ENCODE results near the gene LTN1. TPM values are rescaled to one million over a fixed set of nuclear protein-coding genes. Genes with fewer than 3 reads are reported as not detected.
"Not testable (repeated sequence)": the region's sequence is repeated elsewhere in the genome, so short reads cannot be mapped to it uniquely, and the experiment has no call there.

LTN1 gene
- total RNA-seq, 1 donor from 2014 or later, result 22.0 TPM

DNA sequence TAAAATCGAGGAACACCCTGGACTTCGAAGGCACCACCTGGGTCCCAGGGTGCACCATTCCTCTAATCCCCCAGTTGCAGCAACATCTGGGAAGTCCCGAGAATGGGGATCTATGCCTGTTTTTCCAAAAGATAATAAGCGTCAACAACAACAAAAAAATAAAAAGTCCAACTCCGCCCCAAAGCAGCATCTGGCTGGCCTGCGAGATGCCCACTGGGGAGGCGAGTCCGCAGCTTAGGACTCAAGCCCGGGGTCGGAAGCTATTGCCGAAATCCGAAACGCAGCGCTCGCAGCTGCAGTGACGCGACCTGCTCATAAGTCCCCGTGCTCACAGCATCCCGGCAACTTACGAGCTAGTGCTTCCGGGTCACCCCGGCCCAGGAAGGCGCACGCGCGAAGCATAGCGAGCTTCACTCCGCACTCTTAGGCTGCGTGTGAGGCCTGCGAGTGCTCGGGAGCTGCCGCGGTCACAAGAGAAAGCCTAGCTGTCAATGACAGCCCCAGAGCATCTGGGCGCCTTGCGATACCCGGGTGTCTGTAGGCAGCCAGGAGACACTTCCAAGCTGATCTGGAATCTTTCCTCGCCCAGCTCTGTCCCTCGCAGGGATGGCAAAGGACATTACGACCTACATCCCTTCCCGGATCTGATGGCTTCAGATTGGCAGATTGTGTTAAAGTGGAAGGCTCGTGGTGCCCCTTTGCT lies 9.9 kb upstream of the LTN1 start:
- DNase-seq (ENCODE audit: low spot score), result peak; percentile 98
- H3K36me3 Mint-ChIP-seq (ENCODE audit: low read depth), result no peaks in the 10 kb centered on the region
- no peaks in the 10 kb centered on the region for H3K9me3 Mint-ChIP-seq (ENCODE audit: low read depth)
- TF ChIP-seq, protein P1, sequence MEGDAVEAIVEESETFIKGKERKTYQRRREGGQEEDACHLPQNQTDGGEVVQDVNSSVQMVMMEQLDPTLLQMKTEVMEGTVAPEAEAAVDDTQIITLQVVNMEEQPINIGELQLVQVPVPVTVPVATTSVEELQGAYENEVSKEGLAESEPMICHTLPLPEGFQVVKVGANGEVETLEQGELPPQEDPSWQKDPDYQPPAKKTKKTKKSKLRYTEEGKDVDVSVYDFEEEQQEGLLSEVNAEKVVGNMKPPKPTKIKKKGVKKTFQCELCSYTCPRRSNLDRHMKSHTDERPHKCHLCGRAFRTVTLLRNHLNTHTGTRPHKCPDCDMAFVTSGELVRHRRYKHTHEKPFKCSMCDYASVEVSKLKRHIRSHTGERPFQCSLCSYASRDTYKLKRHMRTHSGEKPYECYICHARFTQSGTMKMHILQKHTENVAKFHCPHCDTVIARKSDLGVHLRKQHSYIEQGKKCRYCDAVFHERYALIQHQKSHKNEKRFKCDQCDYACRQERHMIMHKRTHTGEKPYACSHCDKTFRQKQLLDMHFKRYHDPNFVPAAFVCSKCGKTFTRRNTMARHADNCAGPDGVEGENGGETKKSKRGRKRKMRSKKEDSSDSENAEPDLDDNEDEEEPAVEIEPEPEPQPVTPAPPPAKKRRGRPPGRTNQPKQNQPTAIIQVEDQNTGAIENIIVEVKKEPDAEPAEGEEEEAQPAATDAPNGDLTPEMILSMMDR (IDR thresholded peaks at IDR 0.05), result no peak
- H3K27ac Mint-ChIP-seq (ENCODE audit: unreplicated experiment), result peak overlapping the region; percentile 97
- peak overlapping the region; percentile 87 for H3K4me3 Mint-ChIP-seq (ENCODE audit: unreplicated experiment)
- peaks cover 9% of the 10 kb centered on the region for H3K4me1 Mint-ChIP-seq (ENCODE audit: low read depth)
- H3K27me3 Mint-ChIP-seq (ENCODE audit: low read depth), result no peaks in the 10 kb centered on the region

DNA sequence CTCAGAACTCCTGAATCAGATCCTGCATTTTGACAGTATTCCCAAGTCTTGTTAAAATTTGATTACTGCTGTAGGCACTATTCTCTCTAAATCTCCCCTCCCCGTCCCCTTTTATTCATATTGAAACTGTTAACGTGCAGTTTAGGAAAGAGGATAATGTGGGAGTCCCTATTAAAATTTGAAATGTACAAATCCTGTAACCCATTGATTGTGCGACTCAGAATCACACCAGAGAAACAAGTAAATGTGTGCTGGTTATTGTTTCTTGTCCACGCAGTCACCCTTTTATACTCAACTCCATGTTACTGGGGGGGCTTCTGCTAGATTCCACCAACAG lies 584 bp upstream of the LTN1 start:
- Mint-ChIP-seq H3K9me3 (ENCODE audit: low read depth) (no peaks in the 10 kb centered on the region), H3K27me3 (ENCODE audit: low read depth) (no peaks in the 10 kb centered on the region), H3K4me3 (ENCODE audit: unreplicated experiment) (peak overlapping the region; percentile 89), H3K27ac (ENCODE audit: unreplicated experiment) (peak overlapping the region; percentile 99), H3K36me3 (ENCODE audit: low read depth) (peaks cover 5% of the 10 kb centered on the region), H3K4me1 (ENCODE audit: low read depth) (peaks cover 22% of the 10 kb centered on the region)
- DNase-seq (ENCODE audit: low spot score), result no peak
- TF ChIP-seq, protein P1 (IDR thresholded peaks at IDR 0.05), result no peak

DNA sequence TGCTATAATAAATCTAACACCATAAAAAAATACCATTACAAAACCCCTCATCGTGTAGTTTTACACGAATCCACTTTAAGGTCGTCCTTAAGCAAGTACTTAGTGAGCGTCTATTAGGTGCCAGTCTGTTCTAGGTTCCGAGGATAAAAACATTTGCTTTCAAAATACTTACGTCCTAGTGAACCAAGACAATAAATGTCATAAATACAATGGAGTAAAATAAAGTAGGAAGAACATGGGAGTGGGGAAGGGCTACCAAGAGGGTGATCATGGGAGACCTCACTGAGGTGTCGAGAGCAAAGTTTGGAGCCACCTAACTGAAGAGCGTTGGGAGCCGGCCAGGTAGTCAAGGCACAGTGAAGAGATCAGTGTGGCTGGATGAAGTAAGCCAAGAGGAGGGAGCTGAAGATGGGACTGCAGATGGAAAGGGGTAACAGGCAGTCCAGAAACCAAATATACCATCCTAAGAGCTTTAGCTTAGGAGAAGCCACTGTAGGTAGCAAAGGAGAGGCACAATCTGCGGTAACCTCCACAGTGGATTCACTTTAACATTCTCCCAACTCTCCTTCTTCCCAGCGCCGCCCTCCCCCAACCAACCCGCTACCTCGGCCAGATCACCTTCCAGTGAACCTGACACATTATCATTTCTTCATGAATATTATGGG lies 684 bp downstream of the LTN1 start:
- Mint-ChIP-seq H3K4me1 (ENCODE audit: low read depth) (peaks cover 24% of the 10 kb centered on the region), H3K27me3 (ENCODE audit: low read depth) (no peaks in the 10 kb centered on the region), H3K36me3 (ENCODE audit: low read depth) (peaks cover 5% of the 10 kb centered on the region), H3K9me3 (ENCODE audit: low read depth) (no peaks in the 10 kb centered on the region), H3K4me3 (ENCODE audit: unreplicated experiment) (peak overlapping the region; percentile 89), H3K27ac (ENCODE audit: unreplicated experiment) (peak overlapping the region; percentile 99)
- TF ChIP-seq, protein P1 (IDR thresholded peaks at IDR 0.05), result no peak
- DNase-seq (ENCODE audit: low spot score), result no peak

DNA sequence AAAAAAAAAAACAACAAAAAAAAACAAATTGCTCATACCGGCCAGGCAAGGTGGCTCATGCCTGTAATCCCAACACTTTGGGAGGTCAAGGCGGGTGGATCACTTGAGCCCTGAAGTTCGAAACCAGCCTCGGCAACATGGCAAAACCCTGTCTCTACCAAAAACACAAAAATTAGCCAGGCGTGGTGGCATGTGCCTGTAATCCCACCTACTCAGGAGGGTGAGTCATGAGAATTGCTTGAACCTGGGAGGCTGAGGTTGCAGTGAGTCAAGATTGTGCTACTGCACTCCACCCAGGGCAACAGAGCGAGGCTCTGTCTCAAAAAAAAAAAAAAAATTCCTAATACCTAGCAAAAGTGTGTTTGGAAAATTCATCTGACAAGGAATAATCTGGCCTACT lies 4.5 kb downstream of the LTN1 start:
- DNase-seq (ENCODE audit: low spot score); H3K27ac Mint-ChIP-seq (ENCODE audit: unreplicated experiment); H3K4me3 Mint-ChIP-seq (ENCODE audit: unreplicated experiment); H3K27me3 Mint-ChIP-seq (ENCODE audit: low read depth); H3K9me3 Mint-ChIP-seq (ENCODE audit: low read depth): not testable (repeated sequence)
- H3K36me3 Mint-ChIP-seq (ENCODE audit: low read depth), result peaks cover 11% of the 10 kb centered on the region
- H3K4me1 Mint-ChIP-seq (ENCODE audit: low read depth), result peaks cover 23% of the 10 kb centered on the region

DNA sequence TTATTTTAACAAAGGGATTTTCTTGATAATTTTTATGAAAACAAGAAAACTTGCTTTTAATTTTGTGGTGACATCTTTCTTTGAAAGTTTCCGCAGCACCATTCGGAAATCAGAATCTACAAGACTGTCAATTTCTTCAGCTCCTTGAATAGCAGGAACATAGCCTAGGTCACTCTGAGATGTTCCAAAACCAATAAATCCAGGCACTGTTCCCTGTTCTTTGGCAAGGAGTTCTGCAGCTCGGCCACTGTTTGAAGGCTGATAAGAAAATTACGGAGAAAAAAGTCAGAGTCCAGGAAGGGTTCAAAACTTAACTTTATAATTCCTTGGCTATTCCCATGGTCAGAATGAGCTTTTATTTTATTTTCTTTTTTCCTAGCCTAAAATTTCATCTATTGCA lies 6.0 kb downstream of the LTN1 start:
- H3K36me3 Mint-ChIP-seq (ENCODE audit: low read depth), result peaks cover 14% of the 10 kb centered on the region
- H3K9me3 Mint-ChIP-seq (ENCODE audit: low read depth), result no peaks in the 10 kb centered on the region
- no peak overlapping the region for H3K27ac Mint-ChIP-seq (ENCODE audit: unreplicated experiment)
- TF ChIP-seq, protein P1 (IDR thresholded peaks at IDR 0.05), result no peak
- no peak overlapping the region for H3K4me3 Mint-ChIP-seq (ENCODE audit: unreplicated experiment)
- peaks cover 16% of the 10 kb centered on the region for H3K4me1 Mint-ChIP-seq (ENCODE audit: low read depth)
- H3K27me3 Mint-ChIP-seq (ENCODE audit: low read depth), result no peaks in the 10 kb centered on the region
- no peak for DNase-seq (ENCODE audit: low spot score)

DNA sequence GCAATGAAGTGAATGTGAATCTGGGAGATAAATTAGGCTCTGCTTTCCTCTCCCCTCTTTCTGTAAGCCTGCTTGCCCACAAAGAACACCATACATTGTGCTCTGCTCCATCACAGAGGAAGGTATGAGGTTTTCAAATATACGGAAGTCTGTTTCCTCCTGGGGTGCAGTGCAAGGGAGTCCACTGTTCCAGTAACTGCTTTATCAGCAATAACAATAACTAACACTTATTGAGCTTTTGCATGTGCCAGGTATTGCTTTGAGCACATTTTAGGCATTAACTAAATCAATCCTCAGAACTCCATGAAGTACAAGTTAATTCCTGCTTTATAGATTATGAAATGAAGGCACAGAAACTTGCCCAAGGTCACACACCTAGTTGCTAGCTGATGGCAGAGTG lies 10.0 kb downstream of the LTN1 start:
- TF ChIP-seq, protein P1 (IDR thresholded peaks at IDR 0.05), result no peak
- H3K4me3 Mint-ChIP-seq (ENCODE audit: unreplicated experiment), result no peak overlapping the region
- peaks cover 22% of the 10 kb centered on the region for H3K36me3 Mint-ChIP-seq (ENCODE audit: low read depth)
- no peak overlapping the region for H3K27ac Mint-ChIP-seq (ENCODE audit: unreplicated experiment)
- no peaks in the 10 kb centered on the region for H3K9me3 Mint-ChIP-seq (ENCODE audit: low read depth)
- DNase-seq (ENCODE audit: low spot score), result no peak
- peaks cover 1% of the 10 kb centered on the region for H3K4me1 Mint-ChIP-seq (ENCODE audit: low read depth)
- H3K27me3 Mint-ChIP-seq (ENCODE audit: low read depth), result no peaks in the 10 kb centered on the region
